ENCODE data around the gene RPS28. TPM values are rescaled to one million over a fixed set of nuclear protein-coding genes. Genes with fewer than 3 reads are reported as not detected.

RPS28 gene
- total RNA-seq, 2 donors from 2014 or later = 158 to 402 TPM

DNA sequence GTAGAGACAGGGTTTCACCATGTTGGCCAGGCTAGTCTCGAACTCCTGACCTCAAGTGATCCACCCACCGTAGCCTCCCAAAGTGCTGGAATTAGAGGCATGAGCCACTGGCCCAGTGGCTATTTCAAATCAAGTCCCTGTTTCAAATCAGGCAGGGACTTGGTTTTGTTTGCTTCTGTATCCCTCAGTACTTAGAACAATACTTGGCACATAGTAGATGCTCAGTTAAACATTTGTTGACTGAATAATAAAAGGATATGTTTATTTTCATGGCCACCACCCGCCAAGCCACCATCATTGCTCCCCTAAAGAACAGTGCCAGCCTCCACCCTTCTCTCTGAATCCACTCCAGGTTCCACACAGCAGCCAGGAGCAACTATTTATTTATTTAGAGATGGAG, 4.2 kb downstream of the RPS28 start:
- H3K9me3 ChIP-seq = no peaks in the 10 kb centered on the region
- no peak overlapping the region for H3K4me3 ChIP-seq
- peaks cover 0 to 33% of the 10 kb centered on the region in 2 donors for H3K4me1 ChIP-seq
- DNase-seq (ENCODE audit: low spot score) = no peak
- no peak overlapping the region for H3K27ac ChIP-seq
- H3K27me3 ChIP-seq = no peaks in the 10 kb centered on the region
- no peak for TF ChIP-seq CTCF (IDR thresholded peaks at IDR 0.05)
- H3K36me3 ChIP-seq = peaks cover 16% of the 10 kb centered on the region

- H3K27me3 ChIP-seq = peaks cover 9 to 10% of the 10 kb centered on the region in 2 donors
- no peak for DNase-seq (ENCODE audit: low spot score)
- no peak for TF ChIP-seq CTCF (IDR thresholded peaks at IDR 0.05)
- no peak overlapping the region for H3K27ac ChIP-seq
- no peaks in the 10 kb centered on the region for H3K36me3 ChIP-seq
- H3K9me3 ChIP-seq = no peaks in the 10 kb centered on the region
- no peak overlapping the region for H3K4me3 ChIP-seq
- H3K4me1 ChIP-seq = peaks cover 0 to 21% of the 10 kb centered on the region in 2 donors
These were observed 8.7 kb downstream of the RPS28 start for GRCh38 chr19:8329996-8330395.

- Histone ChIP-seq H3K36me3 (no peaks in the 10 kb centered on the region), H3K9me3 (no peaks in the 10 kb centered on the region), H3K27ac (no peak overlapping the region), H3K4me3 (no peak overlapping the region), H3K27me3 (peaks cover 9 to 10% of the 10 kb centered on the region in 2 donors), H3K4me1 (peaks cover 0 to 26% of the 10 kb centered on the region in 2 donors)
- DNase-seq (ENCODE audit: low spot score) = no peak
- TF ChIP-seq CTCF (IDR thresholded peaks at IDR 0.05) = no peak
These were observed 10.1 kb downstream of the RPS28 start for GRCh38 chr19:8331263-8331845.

- peak overlapping the region; percentile 6 to 11 for H3K27ac ChIP-seq
- H3K4me3 ChIP-seq = peak overlapping the region in 1 of 2 donors; percentile 17
- no peaks in the 10 kb centered on the region for H3K9me3 ChIP-seq
- no peak for TF ChIP-seq CTCF (IDR thresholded peaks at IDR 0.05)
- DNase-seq (ENCODE audit: low spot score) = no peak
- no peaks in the 10 kb centered on the region for H3K36me3 ChIP-seq
- peaks cover 9 to 10% of the 10 kb centered on the region in 2 donors for H3K27me3 ChIP-seq
- H3K4me1 ChIP-seq = peaks cover 0 to 26% of the 10 kb centered on the region in 2 donors
These were observed 11.9 kb downstream of the RPS28 start for GRCh38 chr19:8332976-8333766.

GRCh38 chr19:8333767-8334457, 12.6 kb downstream of the RPS28 start:
- H3K4me1 ChIP-seq = peaks cover 0 to 26% of the 10 kb centered on the region in 2 donors
- peaks cover 9 to 10% of the 10 kb centered on the region in 2 donors for H3K27me3 ChIP-seq
- no peaks in the 10 kb centered on the region for H3K9me3 ChIP-seq
- TF ChIP-seq CTCF (IDR thresholded peaks at IDR 0.05) = no peak
- peak overlapping the region; percentile 6 to 11 for H3K27ac ChIP-seq
- H3K36me3 ChIP-seq = no peaks in the 10 kb centered on the region
- DNase-seq (ENCODE audit: low spot score) = no peak
- H3K4me3 ChIP-seq = peak overlapping the region in 1 of 2 donors; percentile 31

Data from right atrium auricular region (tissue), 2 donors.